SK-N-MC (cell line): Measurements from ENCODE around the gene DOCK1.

ENCODE experiments used
- EZH2 ChIP-seq: fragments of 200-600 bp; sonication (generic); IDR thresholded peaks from one replicate; pipeline ENCODE4 v1.6.1; 2017; ENCODE audit warnings: antibody characterized with exemption
- POLR2AphosphoS5 ChIP-seq: IDR thresholded peaks from 2 replicates; pipeline ENCODE4 v1.6.1; 2012; ENCODE audit warnings: mild to moderate bottlenecking, low read depth, low read length, borderline replicate concordance

- TF ChIP-seq EZH2 (no peak), POLR2AphosphoS5 (no peak)
These were observed 27.3 kb downstream of the DOCK1 start for GRCh38 chr10:126932516-126932915.
